ENCODE measurements around the gene SCN2B. TPM values are rescaled to one million over a fixed set of nuclear protein-coding genes. Genes with fewer than 3 reads are reported as not detected.

The SCN2B gene
- total RNA-seq, 6 experiments from 2014 or later, result not detected

DNA sequence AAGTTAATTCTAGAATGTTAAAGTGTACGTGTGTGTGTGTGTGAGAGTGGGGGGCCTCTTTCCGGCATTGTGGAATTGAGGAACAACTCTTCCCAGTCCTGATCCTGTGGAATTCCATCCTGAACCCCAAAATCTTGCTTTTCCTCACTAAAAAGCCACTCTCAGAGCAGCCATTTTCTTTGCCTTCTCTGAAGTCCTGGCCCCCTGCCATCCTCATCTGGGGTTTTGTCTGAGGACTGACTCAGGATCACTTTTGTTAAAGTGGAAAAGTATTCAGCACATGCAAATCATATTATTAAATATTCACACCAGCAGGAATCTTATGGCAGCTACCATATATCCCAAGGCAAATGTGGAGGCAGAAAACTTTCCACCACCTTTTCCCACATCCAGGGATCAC, 27.6 kb downstream of the SCN2B start:
- no peak for DNase-seq
- no peak for ATAC-seq

DNA sequence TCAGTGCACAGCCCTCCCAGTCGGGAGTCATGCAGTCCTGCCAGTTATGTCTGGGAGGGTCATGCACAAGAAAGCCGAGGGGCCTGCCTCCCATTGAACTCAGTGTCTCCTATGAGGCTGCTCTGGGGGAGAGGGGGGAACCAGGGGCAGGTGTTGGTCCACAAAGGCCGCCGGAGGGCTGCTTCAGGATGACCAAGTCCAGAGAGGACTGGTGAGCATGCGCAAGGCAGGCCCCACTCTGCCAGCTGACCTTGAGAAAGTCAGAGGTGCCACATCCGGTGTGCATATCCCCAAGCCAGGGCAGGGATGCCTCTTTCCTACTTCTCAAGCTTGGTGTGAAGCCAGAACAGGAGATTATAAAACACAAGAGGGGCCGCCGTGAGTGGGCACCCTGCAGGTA, 28.2 kb downstream of the SCN2B start:
- intact Hi-C loops (cut with DNase I), result loop anchor here in 1 of 2 donors (10.0 kb wide), 1 partner anchor 147 kb away; no protein-coding TSS in a partner anchor
- WGBS (ENCODE audit: insufficient coverage, low coverage, low lambda C conversion rate, missing lambda C conversion rate), result no CpG with 5 or more reads among the region's 8 CpGs
- no peak for ATAC-seq
- no peak overlapping the region for H3K4me3 ChIP-seq
- TF ChIP-seq, protein P1, sequence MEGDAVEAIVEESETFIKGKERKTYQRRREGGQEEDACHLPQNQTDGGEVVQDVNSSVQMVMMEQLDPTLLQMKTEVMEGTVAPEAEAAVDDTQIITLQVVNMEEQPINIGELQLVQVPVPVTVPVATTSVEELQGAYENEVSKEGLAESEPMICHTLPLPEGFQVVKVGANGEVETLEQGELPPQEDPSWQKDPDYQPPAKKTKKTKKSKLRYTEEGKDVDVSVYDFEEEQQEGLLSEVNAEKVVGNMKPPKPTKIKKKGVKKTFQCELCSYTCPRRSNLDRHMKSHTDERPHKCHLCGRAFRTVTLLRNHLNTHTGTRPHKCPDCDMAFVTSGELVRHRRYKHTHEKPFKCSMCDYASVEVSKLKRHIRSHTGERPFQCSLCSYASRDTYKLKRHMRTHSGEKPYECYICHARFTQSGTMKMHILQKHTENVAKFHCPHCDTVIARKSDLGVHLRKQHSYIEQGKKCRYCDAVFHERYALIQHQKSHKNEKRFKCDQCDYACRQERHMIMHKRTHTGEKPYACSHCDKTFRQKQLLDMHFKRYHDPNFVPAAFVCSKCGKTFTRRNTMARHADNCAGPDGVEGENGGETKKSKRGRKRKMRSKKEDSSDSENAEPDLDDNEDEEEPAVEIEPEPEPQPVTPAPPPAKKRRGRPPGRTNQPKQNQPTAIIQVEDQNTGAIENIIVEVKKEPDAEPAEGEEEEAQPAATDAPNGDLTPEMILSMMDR (IDR thresholded peaks at IDR 0.05), result no peak
- TF ChIP-seq POLR2A (IDR thresholded peaks at IDR 0.05), result no peak
- H3K36me3 ChIP-seq, result no peaks in the 10 kb centered on the region
- no peaks in the 10 kb centered on the region for H3K9me3 ChIP-seq
- no peak overlapping the region for H3K27ac ChIP-seq
- no peak for DNase-seq
- H3K4me1 ChIP-seq, result peaks cover 0 to 15% (median 0%) of the 10 kb centered on the region in 4 donors
- H3K27me3 ChIP-seq, result peaks cover 0 to 17% of the 10 kb centered on the region in 2 donors

More for the DNA sequence above, 27.6 kb downstream of the SCN2B start:
- Histone ChIP-seq H3K27ac (no peak overlapping the region), H3K4me1 (peaks cover 0 to 15% (median 0%) of the 10 kb centered on the region in 4 donors), H3K36me3 (no peaks in the 10 kb centered on the region), H3K27me3 (peaks cover 0 to 13% of the 10 kb centered on the region in 2 donors), H3K4me3 (no peak overlapping the region), H3K9me3 (no peaks in the 10 kb centered on the region)
- WGBS (ENCODE audit: insufficient coverage, low coverage, low lambda C conversion rate, missing lambda C conversion rate), result 71% methylated on average over 2 of the region's 2 CpGs
- intact Hi-C loops (cut with DNase I), result loop anchor here in 1 of 2 donors (10.0 kb wide), 1 partner anchor 146 kb away; no protein-coding TSS in a partner anchor
- TF ChIP-seq POLR2A (IDR thresholded peaks at IDR 0.05), result no peak
- TF ChIP-seq, protein P1 (IDR thresholded peaks at IDR 0.05), result no peak

- Histone ChIP-seq H3K36me3 (no peaks in the 10 kb centered on the region), H3K4me3 (no peak overlapping the region), H3K27me3 (peaks cover 0 to 10% of the 10 kb centered on the region in 2 donors), H3K27ac (no peak overlapping the region), H3K9me3 (no peaks in the 10 kb centered on the region), H3K4me1 (peaks cover 0 to 8% (median 0%) of the 10 kb centered on the region in 4 donors)
- TF ChIP-seq POLR2A (IDR thresholded peaks at IDR 0.05), result no peak
- TF ChIP-seq, protein P1 (IDR thresholded peaks at IDR 0.05), result no peak
- no peak for ATAC-seq
- peak in 1 of 3 donors; percentile 17 for DNase-seq
- intact Hi-C loops (cut with DNase I), result loop anchor here in 1 of 2 donors (10.0 kb wide), 1 partner anchor 147 kb away; no protein-coding TSS in a partner anchor
- 71% methylated on average over 2 of the region's 3 CpGs for WGBS (ENCODE audit: insufficient coverage, low coverage, low lambda C conversion rate, missing lambda C conversion rate)
Measured at GRCh38 chr11:118147502-118147901, 28.9 kb downstream of the SCN2B start.

GRCh38 chr11:118146554-118146953, 29.9 kb downstream of the SCN2B start:
- H3K9me3 ChIP-seq, result no peaks in the 10 kb centered on the region
- 82% methylated on average over 3 of the region's 6 CpGs for WGBS (ENCODE audit: insufficient coverage, low coverage, low lambda C conversion rate, missing lambda C conversion rate)
- H3K27ac ChIP-seq, result no peak overlapping the region
- H3K36me3 ChIP-seq, result no peaks in the 10 kb centered on the region
- DNase-seq, result no peak
- intact Hi-C loops (cut with DNase I), result loop anchor here in 1 of 2 donors (10.0 kb wide), 1 partner anchor 148 kb away; no protein-coding TSS in a partner anchor
- ATAC-seq, result no peak
- H3K4me1 ChIP-seq, result peaks cover 0 to 7% (median 0%) of the 10 kb centered on the region in 4 donors
- H3K27me3 ChIP-seq, result peaks cover 0 to 7% of the 10 kb centered on the region in 2 donors
- TF ChIP-seq POLR2A (IDR thresholded peaks at IDR 0.05), result no peak
- TF ChIP-seq, protein P1 (IDR thresholded peaks at IDR 0.05), result no peak
- H3K4me3 ChIP-seq, result no peak overlapping the region
